ENCODE measurements around the gene PPIE. TPM values are rescaled to one million over a fixed set of nuclear protein-coding genes. Genes with fewer than 3 reads are reported as not detected.

Gene PPIE
- total RNA-seq, 3 donors from 2014 or later (not counting 1 experiment from before 2014, with no cell fraction given) = 44.3 to 62.8 (median 59.8) TPM

- no peak for TF ChIP-seq CTCF (IDR thresholded peaks at IDR 0.05)
- DNase-seq (no peak), ATAC-seq (no peak)
- H3K4me3 Mint-ChIP-seq = no peak overlapping the region
- Histone ChIP-seq H3K36me3 (ENCODE audit: control insufficient read depth, insufficient read depth, low read length) (no peaks in the 10 kb centered on the region), H3K4me3 (ENCODE audit: low read length) (no peak overlapping the region), H3K27me3 (ENCODE audit: control insufficient read depth, insufficient read depth, low read length) (no peaks in the 10 kb centered on the region), H3K9me3 (ENCODE audit: control insufficient read depth, insufficient read depth, low read length) (no peaks in the 10 kb centered on the region), H3K4me1 (ENCODE audit: control insufficient read depth, insufficient read depth, low read length) (peaks cover 10% of the 10 kb centered on the region), H3K27ac (ENCODE audit: low read length) (no peak overlapping the region)
- H3K27me3 Mint-ChIP-seq (ENCODE audit: low read depth in 2 of 2) = no peaks in the 10 kb centered on the region
- WGBS (ENCODE audit: insufficient coverage) = 92% methylated on average over 14 of the region's 14 CpGs
- intact Hi-C loops (cut with micrococcal nuclease) = no loop called here
- H3K27ac Mint-ChIP-seq = no peak overlapping the region
- H3K36me3 Mint-ChIP-seq = no peaks in the 10 kb centered on the region
- H3K9me3 Mint-ChIP-seq = no peaks in the 10 kb centered on the region
- H3K4me1 Mint-ChIP-seq = peaks cover 9 to 10% of the 10 kb centered on the region in 2 donors
These were observed 64.0 kb downstream of the PPIE start for GRCh38 chr1:39802496-39803260.

GRCh38 chr1:39805385-39805784, 66.7 kb downstream of the PPIE start:
- Histone ChIP-seq H3K27ac (ENCODE audit: low read length) (no peak overlapping the region), H3K9me3 (ENCODE audit: control insufficient read depth, insufficient read depth, low read length) (no peaks in the 10 kb centered on the region), H3K4me1 (ENCODE audit: control insufficient read depth, insufficient read depth, low read length) (no peaks in the 10 kb centered on the region), H3K36me3 (ENCODE audit: control insufficient read depth, insufficient read depth, low read length) (no peaks in the 10 kb centered on the region), H3K27me3 (ENCODE audit: control insufficient read depth, insufficient read depth, low read length) (no peaks in the 10 kb centered on the region), H3K4me3 (ENCODE audit: low read length) (no peak overlapping the region)
- Mint-ChIP-seq H3K4me1 (no peaks in the 10 kb centered on the region), H3K36me3 (no peaks in the 10 kb centered on the region), H3K9me3 (no peaks in the 10 kb centered on the region), H3K27ac (no peak overlapping the region), H3K27me3 (ENCODE audit: low read depth in 2 of 2) (no peaks in the 10 kb centered on the region), H3K4me3 (no peak overlapping the region)
- no peak for DNase-seq
- WGBS (ENCODE audit: insufficient coverage) = 93% methylated on average over 2 of the region's 2 CpGs
- ATAC-seq = no peak
- no peak for TF ChIP-seq CTCF (IDR thresholded peaks at IDR 0.05)
- intact Hi-C loops (cut with micrococcal nuclease) = no loop called here

- Histone ChIP-seq H3K9me3 (ENCODE audit: control insufficient read depth, insufficient read depth, low read length) (no peaks in the 10 kb centered on the region), H3K4me3 (ENCODE audit: low read length) (no peak overlapping the region), H3K27ac (ENCODE audit: low read length) (no peak overlapping the region), H3K4me1 (ENCODE audit: control insufficient read depth, insufficient read depth, low read length) (no peaks in the 10 kb centered on the region), H3K27me3 (ENCODE audit: control insufficient read depth, insufficient read depth, low read length) (no peaks in the 10 kb centered on the region), H3K36me3 (ENCODE audit: control insufficient read depth, insufficient read depth, low read length) (no peaks in the 10 kb centered on the region)
- Mint-ChIP-seq H3K27ac (no peak overlapping the region), H3K36me3 (no peaks in the 10 kb centered on the region), H3K4me3 (no peak overlapping the region), H3K27me3 (ENCODE audit: low read depth in 2 of 2) (no peaks in the 10 kb centered on the region), H3K9me3 (no peaks in the 10 kb centered on the region), H3K4me1 (no peaks in the 10 kb centered on the region)
- no peak for ATAC-seq
- DNase-seq = no peak
- WGBS (ENCODE audit: insufficient coverage) = 95% methylated on average over 3 of the region's 8 CpGs
- intact Hi-C loops (cut with micrococcal nuclease) = no loop called here
- TF ChIP-seq CTCF (IDR thresholded peaks at IDR 0.05) = no peak
These were observed 70.3 kb downstream of the PPIE start for GRCh38 chr1:39808784-39809517.

All from natural killer cell (primary cell).